Colonic mucosa (tissue), 4 donors: ENCODE measurements around the gene INPPL1. TPM values are rescaled to one million over a fixed set of nuclear protein-coding genes. Genes with fewer than 3 reads are reported as not detected.

Experiments
- DNase-seq: peaks from one replicate; pipeline ENCODE4 v3.0.0-alpha.2; 2020
- H3K27ac ChIP-seq: fragments of 200-600 bp; one replicate; pipeline ENCODE4 v1.8.0; 2021
- H3K27me3 ChIP-seq: fragments of 200-600 bp; one replicate; pipeline ENCODE4 v1.8.0; 2021
- H3K36me3 ChIP-seq: fragments of 200-600 bp; one replicate; pipeline ENCODE4 v1.8.0; 2021
- H3K4me1 ChIP-seq: fragments of 200-600 bp; one replicate; pipeline ENCODE4 v1.8.0; 2021; ENCODE audit warnings: mild to moderate bottlenecking
- H3K4me3 ChIP-seq: fragments of 200-600 bp; one replicate; pipeline ENCODE4 v1.8.0; 2021
- H3K9ac ChIP-seq, 2 donors: one replicate each; pipeline ENCODE4 v1.7.0; 2013; ENCODE audit warnings: control low read depth in 2 of 2, low read depth in 2 of 2, low read length in 2 of 2
- H3K9me3 ChIP-seq: fragments of 200-600 bp; one replicate; pipeline ENCODE4 v1.8.0; 2021
- intact Hi-C: fragments of 100-400 bp; cut with DNase I; formaldehyde crosslinking; loops from one replicate; pipeline ENCODE4 v1.14.1; 2022
- total RNA-seq, 2 donors: library from RNA; stranded (reverse); fragmentation: NEBNext Ultra II Directional in 1 of 2; extraction: Animal tissue kit (Norgen Biotek cat#: 25700) in 1 of 2; gene quantifications; one replicate each; pipeline ENCODE4 v1.2.1, GENCODE V29; 2021
- TF ChIP-seq, protein P1 (sequence below): fragments of 200-600 bp; IDR thresholded peaks from one replicate; pipeline ENCODE4 v1.8.0; 2022; ENCODE audit warnings: antibody characterized with exemption, mild to moderate bottlenecking
- donor health status: healthy.
- donor health status: DM: no; HTN: no; CAD: no.
- donor health status: DM: no; HTN: no; CAD: no.

The INPPL1 gene
- total RNA-seq, 2 donors from 2014 or later: 120 to 166 TPM

DNA sequence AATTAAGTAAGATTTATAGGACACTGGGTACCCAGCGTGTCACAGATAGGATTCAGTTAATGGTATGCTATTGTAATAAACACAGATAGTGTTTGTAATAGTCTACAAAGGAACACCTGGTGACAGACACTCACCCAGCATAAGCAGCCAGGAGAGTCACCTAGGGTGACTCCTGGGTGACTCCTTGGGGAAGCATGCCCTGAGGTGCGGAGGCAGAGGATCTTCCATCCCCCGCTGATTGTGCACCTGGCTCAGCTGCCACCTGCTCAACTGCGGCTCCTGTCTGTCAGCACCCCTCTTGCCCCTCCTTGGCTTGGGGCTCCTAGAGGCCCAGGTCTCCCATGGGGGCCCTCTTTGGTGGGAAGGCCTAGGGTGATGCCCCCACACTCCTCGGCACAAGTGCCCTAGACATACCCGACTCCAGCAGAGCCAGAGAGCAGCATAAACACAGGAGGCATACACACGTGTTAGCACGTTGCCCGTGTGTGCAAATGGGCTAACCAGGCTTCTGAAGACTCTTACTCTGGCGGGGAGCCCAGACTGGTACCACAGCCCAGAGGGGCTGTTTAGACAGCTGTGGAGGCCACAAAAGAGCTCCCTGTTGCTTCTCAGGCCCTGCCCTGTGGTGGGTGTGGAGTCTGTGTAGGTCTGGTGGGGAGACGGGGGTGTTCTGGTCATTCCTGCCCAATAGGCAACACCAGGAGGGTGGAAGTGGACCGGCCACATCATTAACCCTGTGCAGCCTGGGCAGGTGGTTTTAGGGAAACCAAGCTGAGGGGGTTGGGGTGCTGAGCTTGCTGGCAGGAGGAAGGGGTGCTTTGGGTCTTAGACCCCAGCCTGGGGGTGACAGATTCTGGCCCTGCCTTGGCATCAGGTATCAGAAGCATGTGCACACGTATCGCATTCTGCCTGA is 3.0 kb downstream of the INPPL1 start:
- TF ChIP-seq, protein P1, sequence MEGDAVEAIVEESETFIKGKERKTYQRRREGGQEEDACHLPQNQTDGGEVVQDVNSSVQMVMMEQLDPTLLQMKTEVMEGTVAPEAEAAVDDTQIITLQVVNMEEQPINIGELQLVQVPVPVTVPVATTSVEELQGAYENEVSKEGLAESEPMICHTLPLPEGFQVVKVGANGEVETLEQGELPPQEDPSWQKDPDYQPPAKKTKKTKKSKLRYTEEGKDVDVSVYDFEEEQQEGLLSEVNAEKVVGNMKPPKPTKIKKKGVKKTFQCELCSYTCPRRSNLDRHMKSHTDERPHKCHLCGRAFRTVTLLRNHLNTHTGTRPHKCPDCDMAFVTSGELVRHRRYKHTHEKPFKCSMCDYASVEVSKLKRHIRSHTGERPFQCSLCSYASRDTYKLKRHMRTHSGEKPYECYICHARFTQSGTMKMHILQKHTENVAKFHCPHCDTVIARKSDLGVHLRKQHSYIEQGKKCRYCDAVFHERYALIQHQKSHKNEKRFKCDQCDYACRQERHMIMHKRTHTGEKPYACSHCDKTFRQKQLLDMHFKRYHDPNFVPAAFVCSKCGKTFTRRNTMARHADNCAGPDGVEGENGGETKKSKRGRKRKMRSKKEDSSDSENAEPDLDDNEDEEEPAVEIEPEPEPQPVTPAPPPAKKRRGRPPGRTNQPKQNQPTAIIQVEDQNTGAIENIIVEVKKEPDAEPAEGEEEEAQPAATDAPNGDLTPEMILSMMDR: no peak
- H3K4me1 ChIP-seq: no peaks in the 10 kb centered on the region
- H3K36me3 ChIP-seq: peaks cover 23% of the 10 kb centered on the region
- DNase-seq: no peak
- H3K27ac ChIP-seq: no peak overlapping the region
- intact Hi-C loops: loop anchor here (5.0 kb wide), 1 partner anchor 45 kb away; no protein-coding TSS in a partner anchor
- H3K4me3 ChIP-seq: no peak overlapping the region
- H3K9me3 ChIP-seq: no peaks in the 10 kb centered on the region
- H3K9ac ChIP-seq: no peak overlapping the region
- no peaks in the 10 kb centered on the region for H3K27me3 ChIP-seq

GRCh38 chr11:72228229-72228843 is 3.8 kb downstream of the INPPL1 start:
- no peak overlapping the region for H3K27ac ChIP-seq
- H3K9ac ChIP-seq: no peak overlapping the region
- intact Hi-C loops: loop anchor here (5.0 kb wide), 1 partner anchor 46 kb away; no protein-coding TSS in a partner anchor
- peaks cover 29% of the 10 kb centered on the region for H3K36me3 ChIP-seq
- TF ChIP-seq, protein P1: no peak
- H3K4me3 ChIP-seq: no peak overlapping the region
- no peaks in the 10 kb centered on the region for H3K9me3 ChIP-seq
- no peaks in the 10 kb centered on the region for H3K4me1 ChIP-seq
- H3K27me3 ChIP-seq: no peaks in the 10 kb centered on the region
- DNase-seq: no peak

DNA sequence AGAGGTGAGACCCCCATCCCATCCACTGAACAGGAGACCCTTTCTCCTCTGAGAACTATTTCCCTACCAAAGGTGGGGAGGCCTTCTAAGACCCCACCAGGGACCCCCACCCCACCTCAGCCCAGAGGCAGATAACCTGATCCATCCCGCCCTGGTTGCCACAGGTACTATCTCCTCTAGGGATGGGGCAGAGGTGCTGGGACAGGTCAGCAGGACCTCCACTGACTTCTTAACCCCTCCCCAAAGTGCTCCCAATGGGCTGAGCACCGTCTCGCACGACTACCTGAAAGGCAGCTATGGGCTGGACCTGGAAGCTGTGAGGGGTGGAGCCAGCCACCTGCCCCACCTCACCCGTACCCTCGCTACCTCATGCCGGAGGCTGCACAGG is 4.3 kb downstream of the INPPL1 start:
- TF ChIP-seq, protein P1: no peak
- Histone ChIP-seq H3K4me1 (no peaks in the 10 kb centered on the region), H3K9ac (no peak overlapping the region), H3K27ac (no peak overlapping the region), H3K9me3 (no peaks in the 10 kb centered on the region), H3K27me3 (no peaks in the 10 kb centered on the region), H3K36me3 (peaks cover 31% of the 10 kb centered on the region), H3K4me3 (no peak overlapping the region)
- intact Hi-C loops: loop anchor here (5.0 kb wide), 1 partner anchor 47 kb away; no protein-coding TSS in a partner anchor
- no peak for DNase-seq

DNA sequence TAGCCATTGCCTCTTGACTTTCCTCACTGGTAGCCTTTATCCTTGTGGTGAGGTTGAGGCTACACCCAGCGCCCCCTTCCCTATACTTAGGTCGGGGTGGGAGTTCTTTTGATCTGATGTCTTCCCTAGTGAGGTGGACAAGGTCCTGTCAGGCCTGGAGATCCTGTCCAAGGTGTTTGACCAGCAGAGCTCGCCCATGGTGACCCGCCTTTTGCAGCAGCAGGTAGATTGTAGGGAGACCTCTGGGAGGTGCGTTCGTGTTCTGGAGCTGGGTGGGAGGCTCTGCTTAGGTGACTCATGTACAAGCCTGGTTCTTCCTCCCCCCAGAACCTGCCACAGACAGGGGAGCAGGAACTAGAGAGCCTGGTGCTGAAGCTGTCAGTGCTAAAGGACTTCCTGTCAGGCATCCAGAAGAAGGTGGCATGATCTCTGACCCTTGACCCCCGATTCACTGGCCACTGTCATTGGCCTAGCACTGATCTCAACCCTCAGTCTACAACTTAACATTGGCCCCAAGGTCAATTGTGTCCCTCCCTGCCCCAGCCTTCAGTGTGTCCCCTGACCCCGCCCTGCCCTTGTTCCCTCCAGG is 4.9 kb downstream of the INPPL1 start:
- intact Hi-C loops: loop anchor here (5.0 kb wide), 1 partner anchor 47 kb away; no protein-coding TSS in a partner anchor
- Histone ChIP-seq H3K9me3 (no peaks in the 10 kb centered on the region), H3K4me3 (no peak overlapping the region), H3K9ac (no peak overlapping the region), H3K27me3 (no peaks in the 10 kb centered on the region), H3K4me1 (no peaks in the 10 kb centered on the region), H3K27ac (no peak overlapping the region), H3K36me3 (peaks cover 35% of the 10 kb centered on the region)
- DNase-seq: no peak
- TF ChIP-seq, protein P1: no peak
